Measurements from ENCODE around the gene PANX1. TPM values are rescaled to one million over a fixed set of nuclear protein-coding genes. Genes with fewer than 3 reads are reported as not detected.

PANX1 gene
- polyA plus RNA-seq, 1 donor (not counting 4 experiments of a cell fraction or from before 2014, with no cell fraction given): 58.5 TPM

DNA sequence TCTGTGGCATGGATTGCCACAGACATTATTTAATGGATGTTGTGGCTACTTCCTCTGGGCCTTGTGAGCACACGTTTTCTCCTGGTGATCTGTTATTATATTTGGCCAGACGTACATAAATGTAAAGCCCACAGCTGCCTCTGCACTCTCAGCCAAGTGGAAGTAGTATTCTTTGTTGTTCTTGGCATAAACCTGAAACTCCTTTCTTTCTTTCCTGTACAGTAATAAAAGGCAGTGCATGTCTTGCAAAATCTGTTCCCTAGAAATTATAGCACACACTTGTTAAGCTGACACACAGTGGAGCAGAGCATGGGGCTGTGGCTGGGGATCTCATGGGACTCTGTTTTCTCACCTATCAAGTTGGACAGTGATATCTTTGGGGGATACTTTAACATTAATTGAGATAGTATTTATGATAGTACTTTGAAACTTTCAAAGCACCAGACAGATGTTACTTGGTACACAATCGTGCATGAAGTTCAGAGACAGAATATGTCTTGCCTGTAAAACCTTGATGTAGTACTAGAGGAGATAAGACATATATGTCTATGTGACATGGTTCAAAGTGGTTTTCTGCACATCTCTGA, 20.9 kb downstream of the PANX1 start:
- peaks cover 83% of the 10 kb centered on the region for H3K79me2 ChIP-seq (ENCODE audit: control insufficient read depth, insufficient read depth, low read length)
- FAIRE-seq (peak; percentile 36), DNase-seq (ENCODE audit: low read depth, low spot score) (no peak)
- no peak overlapping the region for H3K4me3 ChIP-seq (ENCODE audit: control insufficient read depth in 2 of 3, extremely low read depth in 1 of 3, insufficient read depth in 2 of 3, low read depth in 1 of 3, low read length in 3 of 3)
- no peak overlapping the region for H2AFZ ChIP-seq (ENCODE audit: control insufficient read depth, low read length)
- dilution Hi-C loops (cut with MboI; ENCODE audit: extremely low pct_ligation_motif_present, low sequenced_read_pairs): no loop called here
- H3K4me2 ChIP-seq (ENCODE audit: control insufficient read depth, extremely low read depth, insufficient read depth, low read depth, low read length): peak overlapping the region; percentile 2
- H4K20me1 ChIP-seq (ENCODE audit: control insufficient read depth, extremely low read depth, insufficient read depth, low read length): no peaks in the 10 kb centered on the region
- no peak for TF ChIP-seq EZH2 (IDR thresholded peaks at IDR 0.05; ENCODE audit: low read length)
- TF ChIP-seq, protein P1, sequence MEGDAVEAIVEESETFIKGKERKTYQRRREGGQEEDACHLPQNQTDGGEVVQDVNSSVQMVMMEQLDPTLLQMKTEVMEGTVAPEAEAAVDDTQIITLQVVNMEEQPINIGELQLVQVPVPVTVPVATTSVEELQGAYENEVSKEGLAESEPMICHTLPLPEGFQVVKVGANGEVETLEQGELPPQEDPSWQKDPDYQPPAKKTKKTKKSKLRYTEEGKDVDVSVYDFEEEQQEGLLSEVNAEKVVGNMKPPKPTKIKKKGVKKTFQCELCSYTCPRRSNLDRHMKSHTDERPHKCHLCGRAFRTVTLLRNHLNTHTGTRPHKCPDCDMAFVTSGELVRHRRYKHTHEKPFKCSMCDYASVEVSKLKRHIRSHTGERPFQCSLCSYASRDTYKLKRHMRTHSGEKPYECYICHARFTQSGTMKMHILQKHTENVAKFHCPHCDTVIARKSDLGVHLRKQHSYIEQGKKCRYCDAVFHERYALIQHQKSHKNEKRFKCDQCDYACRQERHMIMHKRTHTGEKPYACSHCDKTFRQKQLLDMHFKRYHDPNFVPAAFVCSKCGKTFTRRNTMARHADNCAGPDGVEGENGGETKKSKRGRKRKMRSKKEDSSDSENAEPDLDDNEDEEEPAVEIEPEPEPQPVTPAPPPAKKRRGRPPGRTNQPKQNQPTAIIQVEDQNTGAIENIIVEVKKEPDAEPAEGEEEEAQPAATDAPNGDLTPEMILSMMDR (optimal IDR thresholded peaks at IDR 0.05 in 1 of 3, IDR thresholded peaks at IDR 0.05 in 1 of 3, conservative IDR thresholded peaks at IDR 0.05 in 1 of 3; ENCODE audit: extremely low read depth in 1 of 3, insufficient read depth in 2 of 3, low read length in 3 of 3): no peak
- no peaks in the 10 kb centered on the region for H3K27me3 ChIP-seq (ENCODE audit: control insufficient read depth, extremely low read depth, insufficient read depth, low read length)
- H3K4me1 ChIP-seq (ENCODE audit: control insufficient read depth, extremely low read depth, insufficient read depth, low read length): peaks cover 57% of the 10 kb centered on the region
- H3K9ac ChIP-seq (ENCODE audit: control insufficient read depth, extremely low read depth, insufficient read depth, low read length): no peak overlapping the region
- H3K9me3 ChIP-seq (ENCODE audit: control insufficient read depth, low read depth, low read length): no peaks in the 10 kb centered on the region
- H3K27ac ChIP-seq (ENCODE audit: control insufficient read depth, insufficient read depth, low read length): peak overlapping the region; percentile 47
- peaks cover 6 to 11% of the 10 kb centered on the region in 2 experiments for H3K36me3 ChIP-seq (ENCODE audit: control insufficient read depth in 2 of 2, extremely low read depth in 1 of 2, insufficient read depth in 2 of 2, low read length in 2 of 2)
- H3K9me1 ChIP-seq (ENCODE audit: control insufficient read depth, extremely low read depth, insufficient read depth, low read length): peaks cover 5% of the 10 kb centered on the region

DNA sequence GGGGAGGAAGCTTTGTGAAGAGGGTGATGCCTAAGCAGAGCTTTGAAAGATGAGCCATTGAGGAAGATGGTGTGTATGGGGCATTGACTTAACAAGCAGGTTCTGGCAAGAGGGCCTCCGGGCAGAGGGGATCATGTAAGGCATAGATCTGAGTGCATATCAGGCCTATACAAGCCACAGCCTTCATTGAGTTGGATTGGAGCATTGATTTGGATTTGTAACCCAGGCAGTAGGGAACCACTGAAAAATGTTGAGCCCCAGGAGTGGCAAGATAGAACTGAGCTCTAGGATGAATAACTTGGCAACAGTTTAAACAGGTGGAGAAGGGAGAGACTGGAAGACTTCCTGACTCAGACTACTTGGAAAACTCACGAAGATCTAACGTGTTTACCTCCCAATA, 21.4 kb downstream of the PANX1 start:
- Histone ChIP-seq H3K27ac (ENCODE audit: control insufficient read depth, insufficient read depth, low read length) (peak overlapping the region; percentile 47), H4K20me1 (ENCODE audit: control insufficient read depth, extremely low read depth, insufficient read depth, low read length) (no peaks in the 10 kb centered on the region), H3K9me1 (ENCODE audit: control insufficient read depth, extremely low read depth, insufficient read depth, low read length) (peaks cover 5% of the 10 kb centered on the region), H3K79me2 (ENCODE audit: control insufficient read depth, insufficient read depth, low read length) (peaks cover 78% of the 10 kb centered on the region), H3K9me3 (ENCODE audit: control insufficient read depth, low read depth, low read length) (no peaks in the 10 kb centered on the region), H2AFZ (ENCODE audit: control insufficient read depth, low read length) (no peak overlapping the region), H3K4me1 (ENCODE audit: control insufficient read depth, extremely low read depth, insufficient read depth, low read length) (peaks cover 56% of the 10 kb centered on the region), H3K36me3 (ENCODE audit: control insufficient read depth in 2 of 2, extremely low read depth in 1 of 2, insufficient read depth in 2 of 2, low read length in 2 of 2) (peaks cover 6 to 11% of the 10 kb centered on the region in 2 experiments), H3K9ac (ENCODE audit: control insufficient read depth, extremely low read depth, insufficient read depth, low read length) (no peak overlapping the region), H3K4me3 (ENCODE audit: control insufficient read depth in 2 of 3, extremely low read depth in 1 of 3, insufficient read depth in 2 of 3, low read depth in 1 of 3, low read length in 3 of 3) (no peak overlapping the region), H3K4me2 (ENCODE audit: control insufficient read depth, extremely low read depth, insufficient read depth, low read depth, low read length) (peak overlapping the region; percentile 29), H3K27me3 (ENCODE audit: control insufficient read depth, extremely low read depth, insufficient read depth, low read length) (no peaks in the 10 kb centered on the region)
- TF ChIP-seq, protein P1 (optimal IDR thresholded peaks at IDR 0.05 in 1 of 3, IDR thresholded peaks at IDR 0.05 in 1 of 3, conservative IDR thresholded peaks at IDR 0.05 in 1 of 3; ENCODE audit: extremely low read depth in 1 of 3, insufficient read depth in 2 of 3, low read length in 3 of 3): no peak
- no peak for TF ChIP-seq EZH2 (IDR thresholded peaks at IDR 0.05; ENCODE audit: low read length)
- peak; percentile 75 for FAIRE-seq
- dilution Hi-C loops (cut with MboI; ENCODE audit: extremely low pct_ligation_motif_present, low sequenced_read_pairs): no loop called here
- no peak for DNase-seq (ENCODE audit: low read depth, low spot score)

Measured in keratinocyte (primary cell).